Subcutaneous abdominal adipose tissue (tissue), 5 donors: ENCODE measurements around the gene MRPS25.

ENCODE experiments used
- H3K27ac ChIP-seq: one replicate; pipeline ENCODE4 v1.7.0; 2013; ENCODE audit warnings: low read depth, mild to moderate bottlenecking, inconsistent platforms, low read length, moderate library complexity
- H3K27me3 ChIP-seq, 5 donors: one replicate each; pipeline ENCODE4 v1.7.0; 2013; ENCODE audit warnings: low read length in 5 of 5, inconsistent platforms in 1 of 5; ENCODE audit not compliant: control insufficient read depth in 5 of 5, insufficient read depth in 4 of 5
- H3K36me3 ChIP-seq, 5 donors: one replicate each; pipeline ENCODE4 v1.7.0; 2013; ENCODE audit warnings: low read length in 5 of 5; ENCODE audit not compliant: control insufficient read depth in 5 of 5, insufficient read depth in 5 of 5
- H3K4me1 ChIP-seq, 5 donors: one replicate each; pipeline ENCODE4 v1.7.0; 2013; ENCODE audit warnings: low read length in 5 of 5, mild to moderate bottlenecking in 3 of 5, moderate library complexity in 1 of 5; ENCODE audit not compliant: control insufficient read depth in 5 of 5, insufficient read depth in 5 of 5
- H3K4me3 ChIP-seq, 5 donors: one replicate each; pipeline ENCODE4 v1.7.0; 2013; ENCODE audit warnings: low read length in 5 of 5, low read depth in 1 of 5
- H3K9ac ChIP-seq, 5 donors: one replicate each; pipeline ENCODE4 v1.7.0; 2013; ENCODE audit warnings: low read length in 5 of 5, mild to moderate bottlenecking in 4 of 5, moderate library complexity in 3 of 5
- H3K9me3 ChIP-seq, 5 donors: one replicate each; pipeline ENCODE4 v1.7.0; 2013; ENCODE audit warnings: low read length in 5 of 5; ENCODE audit not compliant: control insufficient read depth in 5 of 5
- donor health status: healthy.
- donor health status: healthy.
- donor health status: healthy.
- donor health status: healthy.
- donor health status: healthy.

MRPS25 gene

GRCh38 chr3:15064299-15064834, 748 bp downstream of the MRPS25 start:
- Histone ChIP-seq H3K36me3 (no peaks in the 10 kb centered on the region), H3K9ac (peak overlapping the region in 4 of 5 donors; percentile 83 to 98 (median 91)), H3K27ac (peak overlapping the region; percentile 82), H3K9me3 (no peaks in the 10 kb centered on the region), H3K4me3 (peak overlapping the region; percentile 80 to 95 (median 90)), H3K27me3 (no peaks in the 10 kb centered on the region), H3K4me1 (peaks cover 3 to 29% (median 26%) of the 10 kb centered on the region in 5 donors)

DNA sequence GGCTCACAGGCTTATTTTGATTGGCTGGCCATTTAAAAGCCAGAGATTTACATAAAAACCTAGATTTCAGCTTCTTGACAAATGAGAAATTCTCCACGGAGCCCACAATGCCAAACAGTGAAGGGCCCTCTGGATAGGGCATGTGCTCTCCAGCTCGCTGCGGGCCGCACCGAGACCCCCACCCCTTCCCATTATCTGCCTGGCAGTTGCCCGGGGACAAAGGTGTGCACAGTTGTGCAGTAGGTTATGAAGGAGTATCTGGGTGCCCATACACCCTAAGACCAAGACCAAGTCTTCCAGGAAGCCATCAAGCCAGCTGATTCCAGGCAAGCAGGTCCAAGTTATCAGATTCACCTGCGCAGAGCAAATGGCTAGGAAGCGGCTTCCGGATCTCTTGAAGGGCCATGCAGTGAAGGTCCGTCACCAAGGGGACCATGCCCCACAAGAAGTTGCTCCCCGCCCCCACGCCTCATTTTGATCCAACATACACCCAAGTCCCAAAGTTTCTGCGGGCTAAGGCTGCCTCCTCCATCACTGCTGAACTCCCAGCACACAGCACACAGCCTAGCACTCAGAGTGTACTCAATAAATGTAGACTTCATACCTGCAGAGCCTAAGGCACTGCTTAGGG, 1.3 kb downstream of the MRPS25 start:
- Histone ChIP-seq H3K9ac (peak overlapping the region in 4 of 5 donors; percentile 83 to 98 (median 91)), H3K4me1 (peaks cover 3 to 29% (median 26%) of the 10 kb centered on the region in 5 donors), H3K27me3 (no peaks in the 10 kb centered on the region), H3K4me3 (peak overlapping the region; percentile 80 to 95 (median 90)), H3K9me3 (no peaks in the 10 kb centered on the region), H3K27ac (no peak overlapping the region), H3K36me3 (peaks cover 0 to 5% (median 5%) of the 10 kb centered on the region in 5 donors)

DNA sequence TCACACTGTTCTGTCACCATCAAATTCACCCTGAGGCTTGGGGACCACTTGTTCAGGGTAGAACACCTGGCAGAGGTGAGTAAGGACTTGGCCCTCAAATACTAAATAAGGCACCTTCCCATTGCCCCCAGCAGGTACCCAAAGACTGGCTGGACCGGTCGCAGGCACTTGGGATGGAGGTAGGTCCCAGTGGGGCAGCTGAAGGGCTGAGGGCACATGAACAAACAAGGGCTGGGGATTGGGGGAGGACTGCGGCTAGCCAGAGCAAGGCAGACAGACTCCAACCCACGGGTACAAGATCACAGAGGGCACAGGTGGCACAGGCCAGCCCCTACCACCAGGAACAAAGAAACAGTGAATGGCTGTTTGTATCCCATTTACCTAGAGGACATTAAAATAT, 1.9 kb downstream of the MRPS25 start:
- Histone ChIP-seq H3K4me1 (peaks cover 3 to 29% (median 26%) of the 10 kb centered on the region in 5 donors), H3K9ac (peak overlapping the region in 2 of 5 donors; percentile 86 to 96), H3K36me3 (peaks cover 0 to 10% (median 10%) of the 10 kb centered on the region in 5 donors), H3K9me3 (no peaks in the 10 kb centered on the region), H3K27ac (no peak overlapping the region), H3K4me3 (no peak overlapping the region), H3K27me3 (no peaks in the 10 kb centered on the region)

DNA sequence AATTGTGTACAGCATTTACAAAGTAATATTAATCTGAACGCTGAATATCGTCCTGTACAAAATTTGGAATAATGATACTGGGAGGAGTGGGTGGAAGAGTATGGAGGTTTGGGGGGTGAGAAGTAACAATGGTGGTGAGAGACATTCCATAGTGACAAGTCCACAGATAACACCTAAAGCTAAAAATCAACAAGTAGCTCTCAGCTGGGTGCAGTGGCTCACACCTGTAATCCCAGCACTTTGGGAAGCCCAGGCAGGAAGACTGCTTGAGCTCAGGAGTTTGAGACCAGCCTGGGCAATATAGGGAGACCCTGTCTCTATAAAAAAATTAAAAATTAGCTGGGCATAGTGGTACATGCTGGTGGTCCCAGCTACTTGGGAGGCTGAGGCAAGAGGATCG, 5.1 kb downstream of the MRPS25 start:
- Histone ChIP-seq H3K9me3 (no peaks in the 10 kb centered on the region), H3K27me3 (no peaks in the 10 kb centered on the region), H3K4me3 (no peak overlapping the region), H3K4me1 (peaks cover 3 to 22% (median 22%) of the 10 kb centered on the region in 5 donors), H3K27ac (no peak overlapping the region), H3K36me3 (peaks cover 0 to 29% (median 25%) of the 10 kb centered on the region in 5 donors), H3K9ac (no peak overlapping the region)

- H3K36me3 ChIP-seq, result peaks cover 0 to 44% (median 39%) of the 10 kb centered on the region in 5 donors
These were observed 8.3 kb downstream of the MRPS25 start for GRCh38 chr3:15056676-15057404.

DNA sequence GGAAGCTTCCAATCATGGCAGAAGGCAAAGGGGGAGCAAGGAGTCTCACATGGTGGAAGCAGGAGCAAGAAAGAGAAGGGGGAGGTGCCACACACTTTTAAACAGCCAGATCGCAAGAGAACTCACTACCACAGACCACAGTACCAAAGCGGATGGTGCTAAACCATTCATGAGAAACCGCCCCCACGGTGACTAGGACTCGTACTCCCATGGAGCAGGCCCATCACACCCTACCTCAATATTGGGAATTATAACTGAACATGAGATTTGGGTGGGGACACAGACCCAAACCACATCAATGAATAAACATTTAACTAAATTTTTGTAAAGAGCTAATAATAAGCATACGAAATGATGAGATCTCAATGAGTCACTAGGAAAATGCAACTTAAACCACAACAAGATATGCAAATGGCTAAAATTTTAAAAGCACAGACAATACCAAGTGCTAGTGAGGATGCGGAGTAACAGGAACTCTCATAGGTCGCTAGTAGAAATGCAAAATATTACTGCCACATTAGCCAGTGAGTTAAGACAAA, 10.0 kb downstream of the MRPS25 start:
- H3K27ac ChIP-seq, result no peak overlapping the region
- no peaks in the 10 kb centered on the region for H3K27me3 ChIP-seq
- H3K9ac ChIP-seq, result no peak overlapping the region
- no peaks in the 10 kb centered on the region for H3K4me1 ChIP-seq
- no peak overlapping the region for H3K4me3 ChIP-seq
- H3K36me3 ChIP-seq, result peaks cover 0 to 58% (median 51%) of the 10 kb centered on the region in 5 donors
- H3K9me3 ChIP-seq, result no peaks in the 10 kb centered on the region

More at GRCh38 chr3:15056676-15057404, 8.3 kb downstream of the MRPS25 start:
- Histone ChIP-seq H3K9me3 (no peaks in the 10 kb centered on the region), H3K27ac (no peak overlapping the region), H3K4me1 (no peaks in the 10 kb centered on the region), H3K9ac (no peak overlapping the region), H3K27me3 (no peaks in the 10 kb centered on the region), H3K4me3 (no peak overlapping the region)

DNA sequence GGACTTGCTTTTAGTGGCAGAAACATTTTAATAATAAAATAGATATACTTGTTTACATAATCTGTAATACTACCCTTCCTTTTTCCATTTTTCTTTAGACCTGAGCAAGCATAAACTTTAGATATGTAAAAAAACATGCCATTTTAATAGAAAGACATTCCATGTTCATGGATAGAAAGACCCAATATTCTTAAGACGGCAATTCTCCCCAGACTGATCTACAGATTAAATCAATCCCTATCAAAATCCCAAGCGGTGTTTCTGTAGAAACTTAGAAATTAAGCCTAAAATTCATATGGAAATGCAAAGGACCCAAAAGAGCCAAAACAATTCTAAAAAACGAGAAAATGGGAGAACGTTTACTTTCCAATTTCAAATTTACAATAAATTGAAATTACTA, 11.6 kb downstream of the MRPS25 start:
- Histone ChIP-seq H3K36me3 (peaks cover 6 to 66% (median 55%) of the 10 kb centered on the region in 5 donors), H3K27me3 (no peaks in the 10 kb centered on the region), H3K27ac (no peak overlapping the region), H3K9ac (no peak overlapping the region), H3K9me3 (no peaks in the 10 kb centered on the region), H3K4me3 (no peak overlapping the region), H3K4me1 (no peaks in the 10 kb centered on the region)

GRCh38 chr3:15052335-15053242, 12.5 kb downstream of the MRPS25 start:
- Histone ChIP-seq H3K36me3 (peaks cover 10 to 68% (median 59%) of the 10 kb centered on the region in 5 donors), H3K27me3 (no peaks in the 10 kb centered on the region), H3K4me3 (no peak overlapping the region), H3K9me3 (no peaks in the 10 kb centered on the region), H3K9ac (peak overlapping the region in 1 of 5 donors; percentile 17), H3K27ac (no peak overlapping the region), H3K4me1 (no peaks in the 10 kb centered on the region)

DNA sequence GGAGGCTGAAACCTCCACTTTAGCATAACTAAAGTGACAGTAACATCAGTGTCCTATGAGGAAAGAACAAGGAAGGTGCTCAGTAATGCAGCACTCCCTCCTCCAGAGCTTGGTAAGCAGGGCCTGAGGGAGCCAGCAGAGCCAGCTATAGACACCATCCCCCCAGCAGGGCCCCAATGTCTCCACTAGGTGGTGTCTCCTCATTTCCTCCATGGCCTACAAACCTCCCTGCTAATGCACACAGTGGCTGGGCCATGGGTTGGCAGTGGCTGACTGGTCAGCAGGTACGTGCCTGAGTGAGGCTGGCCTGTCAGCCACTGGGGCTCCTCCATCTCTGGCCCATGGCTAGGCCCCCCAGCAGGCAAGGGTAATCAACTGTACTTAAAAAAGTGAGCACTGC, 13.6 kb downstream of the MRPS25 start:
- no peaks in the 10 kb centered on the region for H3K27me3 ChIP-seq
- H3K4me3 ChIP-seq, result no peak overlapping the region
- no peaks in the 10 kb centered on the region for H3K9me3 ChIP-seq
- H3K9ac ChIP-seq, result peak overlapping the region in 1 of 5 donors; percentile 22
- peaks cover 15 to 68% (median 59%) of the 10 kb centered on the region in 5 donors for H3K36me3 ChIP-seq
- H3K4me1 ChIP-seq, result no peaks in the 10 kb centered on the region
- no peak overlapping the region for H3K27ac ChIP-seq
